ENCODE results near the gene IKZF5. TPM values are rescaled to one million over a fixed set of nuclear protein-coding genes. Genes with fewer than 3 reads are reported as not detected.

Gene IKZF5
- total and polyA plus RNA-seq, 2 donors (not counting 1 experiment from before 2014, with no cell fraction given), result 15.8 to 24.6 TPM

GRCh38 chr10:122998360-122998917, 10.2 kb downstream of the IKZF5 start:
- Histone ChIP-seq H4K20me1 (ENCODE audit: control insufficient read depth, insufficient read depth, low read length, poor library complexity, severe bottlenecking) (peaks cover 65% of the 10 kb centered on the region), H3K79me2 (ENCODE audit: control insufficient read depth, insufficient read depth, low read length) (peaks cover 61% of the 10 kb centered on the region), H3K9ac (ENCODE audit: low read length) (no peak overlapping the region), H3K36me3 (replicated peaks in 1 of 2; ENCODE audit: control extremely low read depth in 1 of 2, control insufficient read depth in 1 of 2, extremely low read depth in 1 of 2, insufficient read depth in 2 of 2, low read length in 1 of 2) (peaks cover 0 to 41% of the 10 kb centered on the region in 2 experiments), H3K27ac (ENCODE audit: low read length in 2 of 2) (no peak overlapping the region), H3K4me3 (ENCODE audit: control extremely low read depth in 1 of 5, extremely low read depth in 1 of 5, insufficient read depth in 1 of 5, low read depth in 2 of 5, low read length in 4 of 5) (no peak overlapping the region), H3K27me3 (replicated peaks in 1 of 4; ENCODE audit: control extremely low read depth in 1 of 4, control insufficient read depth in 3 of 4, insufficient read depth in 4 of 4, low read length in 3 of 4) (no peaks in the 10 kb centered on the region), H3K4me1 (ENCODE audit: control insufficient read depth in 2 of 2, insufficient read depth in 2 of 2, low read length in 2 of 2) (peaks cover 0 to 9% of the 10 kb centered on the region in 2 donors), H3K4me2 (replicated peaks; ENCODE audit: low read depth, low read length, poor library complexity, severe bottlenecking) (no peak overlapping the region), H2AFZ (ENCODE audit: insufficient read depth, low read depth, low read length, poor library complexity, severe bottlenecking) (no peak overlapping the region), H3K9me3 (ENCODE audit: control extremely low read depth in 1 of 3, control insufficient read depth in 2 of 3, insufficient read depth in 1 of 3, low read length in 2 of 3) (no peaks in the 10 kb centered on the region)
- ChIA-PET CTCF (interaction anchor here (0.7 to 0.9 kb wide), 2 partner anchors 15 to 22 kb away, joined by 3 to 4 read pairs; no protein-coding TSS in a partner anchor), POLR2A (no interaction called here)
- WGBS (ENCODE audit: insufficient coverage), result no CpG with 5 or more reads among the region's 6 CpGs
- Mint-ChIP-seq H3K9me3 (ENCODE audit: insufficient read depth) (no peaks in the 10 kb centered on the region), H3K27me3 (no peaks in the 10 kb centered on the region), H3K27ac (no peak overlapping the region), H3K4me1 (peaks cover 18% of the 10 kb centered on the region), H3K4me3 (no peak overlapping the region)
- ATAC-seq (ENCODE audit: low read depth) (no peak), DNase-seq (no peak)
- TF ChIP-seq CTCF (IDR thresholded peaks at IDR 0.05) (no peak), EZH2 (IDR thresholded peaks at IDR 0.05; ENCODE audit: borderline replicate concordance, insufficient read depth, low read depth, low read length, poor library complexity, severe bottlenecking) (no peak)
- intact Hi-C loops (cut with micrococcal nuclease), result no loop called here

GRCh38 chr10:122997864-122998263, 10.7 kb downstream of the IKZF5 start:
- Mint-ChIP-seq H3K4me3 (no peak overlapping the region), H3K27me3 (no peaks in the 10 kb centered on the region), H3K9me3 (ENCODE audit: insufficient read depth) (no peaks in the 10 kb centered on the region), H3K4me1 (peaks cover 18% of the 10 kb centered on the region), H3K27ac (no peak overlapping the region)
- Histone ChIP-seq H3K4me2 (replicated peaks; ENCODE audit: low read depth, low read length, poor library complexity, severe bottlenecking) (no peak overlapping the region), H3K27me3 (replicated peaks in 1 of 4; ENCODE audit: control extremely low read depth in 1 of 4, control insufficient read depth in 3 of 4, insufficient read depth in 4 of 4, low read length in 3 of 4) (no peaks in the 10 kb centered on the region), H3K9ac (ENCODE audit: low read length) (no peak overlapping the region), H3K4me1 (ENCODE audit: control insufficient read depth in 2 of 2, insufficient read depth in 2 of 2, low read length in 2 of 2) (peaks cover 0 to 9% of the 10 kb centered on the region in 2 donors), H3K36me3 (replicated peaks in 1 of 2; ENCODE audit: control extremely low read depth in 1 of 2, control insufficient read depth in 1 of 2, extremely low read depth in 1 of 2, insufficient read depth in 2 of 2, low read length in 1 of 2) (peaks cover 0 to 41% of the 10 kb centered on the region in 2 experiments), H3K4me3 (ENCODE audit: control extremely low read depth in 1 of 5, extremely low read depth in 1 of 5, insufficient read depth in 1 of 5, low read depth in 2 of 5, low read length in 4 of 5) (no peak overlapping the region), H3K27ac (ENCODE audit: low read length in 2 of 2) (no peak overlapping the region), H4K20me1 (ENCODE audit: control insufficient read depth, insufficient read depth, low read length, poor library complexity, severe bottlenecking) (peaks cover 59% of the 10 kb centered on the region), H2AFZ (ENCODE audit: insufficient read depth, low read depth, low read length, poor library complexity, severe bottlenecking) (no peak overlapping the region), H3K79me2 (ENCODE audit: control insufficient read depth, insufficient read depth, low read length) (peaks cover 55% of the 10 kb centered on the region), H3K9me3 (ENCODE audit: control extremely low read depth in 1 of 3, control insufficient read depth in 2 of 3, insufficient read depth in 1 of 3, low read length in 2 of 3) (no peaks in the 10 kb centered on the region)
- CTCF ChIA-PET, result interaction anchor here (0.9 kb wide), 1 partner anchor 23 kb away, joined by 3 read pairs; no protein-coding TSS in a partner anchor
- ATAC-seq (ENCODE audit: low read depth) (no peak), DNase-seq (no peak)
- TF ChIP-seq EZH2 (IDR thresholded peaks at IDR 0.05; ENCODE audit: borderline replicate concordance, insufficient read depth, low read depth, low read length, poor library complexity, severe bottlenecking), result no peak
- TF ChIP-seq CTCF (IDR thresholded peaks at IDR 0.05), result no peak
- WGBS (ENCODE audit: insufficient coverage), result no CpG with 5 or more reads among the region's 3 CpGs
- intact Hi-C loops (cut with micrococcal nuclease), result no loop called here
- POLR2A ChIA-PET, result no interaction called here

Data from B cell (primary cell).